Posterior cingulate gyrus (tissue), 11 donors: ENCODE results near the gene MUC4.
A peak's percentile ranks its signal among the peaks of the same experiment; 100 is the strongest.
"Not testable (repeated sequence)": the region's sequence is repeated elsewhere in the genome, so short reads cannot be mapped to it uniquely, and the experiment has no call there.

ENCODE experiments used
- DNase-seq, 10 donors: peaks; one replicate each; pipeline versions ENCODE4 v3.0.0 to v3.0.0-alpha.2; 2020 to 2021; ENCODE audit warnings: mixed read lengths in 3 of 10
- intact Hi-C: fragments of 100-400 bp; cut with DNase I; formaldehyde crosslinking; loops from one replicate; pipeline ENCODE4 v1.15.1; 2023

Gene MUC4

GRCh38 chr3:195815169-195815771, 3.5 kb upstream of the MUC4 start:
- intact Hi-C loops: no loop called here
- peak in 3 of 10 donors; percentile 52 to 65 (median 53) for DNase-seq

- intact Hi-C loops: no loop called here
- peak in 2 of 10 donors; percentile 47 to 77 for DNase-seq
These were observed 2.3 kb upstream of the MUC4 start for GRCh38 chr3:195813916-195814640.

- peak in 2 of 10 donors; percentile 61 to 69 for DNase-seq
- intact Hi-C loops: no loop called here
These were observed 637 bp upstream of the MUC4 start for GRCh38 chr3:195812366-195812765.

GRCh38 chr3:195810455-195810845, 1.3 kb downstream of the MUC4 start:
- intact Hi-C loops: no loop called here
- peak in 2 of 10 donors; percentile 22 to 57 for DNase-seq

- DNase-seq: peak in 2 of 10 donors; percentile 67 to 72
- intact Hi-C loops: no loop called here
These were observed 1.8 kb downstream of the MUC4 start for GRCh38 chr3:195809796-195810454.

- intact Hi-C loops: no loop called here
- DNase-seq: peak in 2 of 10 donors; percentile 62 to 78
These were observed 2.4 kb downstream of the MUC4 start for GRCh38 chr3:195809291-195809785.

- DNase-seq: peak in 2 of 10 donors; percentile 69 to 72
- intact Hi-C loops: no loop called here
These were observed 2.9 kb downstream of the MUC4 start for GRCh38 chr3:195808741-195809290.

GRCh38 chr3:195807681-195808121, 4.0 kb downstream of the MUC4 start:
- intact Hi-C loops: no loop called here

GRCh38 chr3:195806916-195807231, 4.9 kb downstream of the MUC4 start:
- intact Hi-C loops: no loop called here

More at GRCh38 chr3:195807681-195808121, 4.0 kb downstream of the MUC4 start:
- peak in 2 of 10 donors; percentile 68 to 86 for DNase-seq

GRCh38 chr3:195806211-195806915, 5.4 kb downstream of the MUC4 start:
- DNase-seq: peak in 4 of 10 donors; percentile 26 to 77 (median 52)
- intact Hi-C loops: no loop called here

More at GRCh38 chr3:195806916-195807231, 4.9 kb downstream of the MUC4 start:
- peak in 2 of 10 donors; percentile 46 to 70 for DNase-seq

- DNase-seq, intact Hi-C loops: not testable (repeated sequence)
These were observed 6.1 kb downstream of the MUC4 start for GRCh38 chr3:195805588-195805987.

- intact Hi-C loops: no loop called here
- peak in 2 of 10 donors; percentile 50 to 72 for DNase-seq
These were observed 6.5 kb downstream of the MUC4 start for GRCh38 chr3:195805181-195805580.

- intact Hi-C loops: no loop called here
- peak in 3 of 10 donors; percentile 42 to 77 (median 63) for DNase-seq
These were observed 8.3 kb downstream of the MUC4 start for GRCh38 chr3:195803289-195803908.

- intact Hi-C loops: no loop called here
- DNase-seq: no peak
These were observed 8.9 kb downstream of the MUC4 start for GRCh38 chr3:195802795-195803194.

- DNase-seq: peak in 2 of 10 donors; percentile 47 to 65
- intact Hi-C loops: no loop called here
These were observed 9.4 kb downstream of the MUC4 start for GRCh38 chr3:195802261-195802701.

GRCh38 chr3:195801251-195802183, 10.2 kb downstream of the MUC4 start:
- peak in 2 of 10 donors; percentile 65 to 70 for DNase-seq
- intact Hi-C loops: no loop called here

GRCh38 chr3:195800240-195800639, 11.5 kb downstream of the MUC4 start:
- peak in 1 of 10 donors; percentile 11 for DNase-seq
- intact Hi-C loops: no loop called here

GRCh38 chr3:195796795-195797194, 14.9 kb downstream of the MUC4 start:
- intact Hi-C loops: no loop called here
- peak in 3 of 10 donors; percentile 28 to 64 (median 61) for DNase-seq
